NK-92 (cell line): Measurements from ENCODE around the gene ARF6.
"Not testable (repeated sequence)": the region's sequence is repeated elsewhere in the genome, so short reads cannot be mapped to it uniquely, and the experiment has no call there.

Experiments used
- DNase-seq: peaks from one replicate; lab custom pipeline; 2025; ENCODE audit not compliant: unreplicated experiment; lab: John Stamatoyannopoulos, UW

The ARF6 gene

DNA sequence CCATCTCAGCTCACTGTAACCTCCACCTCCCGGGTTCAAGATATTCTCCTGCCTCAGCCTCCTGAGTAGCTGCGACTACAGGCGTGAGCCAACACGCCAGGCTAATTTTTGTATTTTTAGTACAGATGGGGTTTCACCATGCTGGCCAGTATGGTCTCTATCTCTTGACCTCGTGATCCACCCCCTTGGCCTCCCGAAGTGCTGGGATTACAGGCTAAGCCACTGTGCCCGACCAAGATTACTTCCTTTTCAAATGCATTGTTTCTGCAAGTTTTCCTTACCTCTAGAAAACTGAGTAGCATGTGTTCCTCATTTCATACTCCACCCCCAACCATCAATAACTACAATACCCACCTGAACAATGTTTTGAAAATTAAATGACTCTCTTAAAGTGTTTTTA, 13.1 kb downstream of the ARF6 start:
- no peak for DNase-seq

DNA sequence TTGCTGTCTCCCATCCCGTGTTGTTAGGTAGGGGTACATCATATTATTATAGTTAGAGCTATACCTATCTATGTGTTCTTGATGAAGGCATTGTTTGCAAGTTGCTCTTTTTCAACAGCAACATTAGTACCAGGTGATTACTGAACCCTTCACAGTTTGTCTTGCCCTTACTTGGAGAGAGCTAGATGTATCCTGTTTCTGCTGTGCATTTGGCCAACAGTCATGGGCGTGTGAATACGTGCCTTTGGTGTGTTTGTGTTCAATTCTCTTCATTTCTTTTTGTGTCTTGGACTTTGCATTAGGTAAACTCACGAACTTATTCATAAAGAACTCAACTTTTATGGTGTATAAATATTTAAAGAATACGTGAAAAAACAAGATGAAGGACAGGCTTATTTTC, 14.3 kb downstream of the ARF6 start:
- no peak for DNase-seq

DNA sequence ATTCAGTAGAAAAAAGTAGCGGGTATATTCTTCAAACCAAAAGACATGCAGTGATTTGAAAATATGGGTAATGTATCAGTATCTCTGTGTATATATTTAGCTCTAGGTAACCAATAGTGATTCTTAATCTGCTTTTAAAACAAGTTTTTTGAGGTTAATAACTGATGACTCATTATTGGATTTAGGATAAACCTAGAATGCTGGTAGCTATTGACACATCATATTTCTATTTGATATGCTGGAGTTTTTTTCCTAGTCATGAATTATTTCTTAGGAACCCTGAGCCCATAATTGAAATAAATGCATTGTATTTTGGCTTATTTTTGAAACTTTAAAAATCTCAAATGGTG, 15.5 kb downstream of the ARF6 start:
- no peak for DNase-seq

DNA sequence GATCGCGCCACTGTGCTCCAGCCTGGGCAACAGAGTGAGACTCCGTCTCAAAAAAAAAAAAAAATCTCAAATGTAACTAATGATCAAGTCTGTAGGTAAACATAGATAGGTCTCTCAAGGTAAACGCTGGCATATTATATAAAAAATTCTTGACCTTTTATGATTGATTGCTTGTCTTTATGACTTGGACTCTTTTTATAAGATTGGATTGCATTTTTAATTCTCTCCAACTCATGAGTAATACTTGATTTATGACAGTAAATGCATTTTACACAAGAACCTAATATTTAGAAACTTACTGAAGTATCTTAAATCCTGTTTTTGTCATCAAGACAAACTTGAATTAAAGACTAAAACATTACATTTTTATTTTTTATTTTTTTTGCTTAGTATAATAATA, 16.1 kb downstream of the ARF6 start:
- DNase-seq = no peak

DNA sequence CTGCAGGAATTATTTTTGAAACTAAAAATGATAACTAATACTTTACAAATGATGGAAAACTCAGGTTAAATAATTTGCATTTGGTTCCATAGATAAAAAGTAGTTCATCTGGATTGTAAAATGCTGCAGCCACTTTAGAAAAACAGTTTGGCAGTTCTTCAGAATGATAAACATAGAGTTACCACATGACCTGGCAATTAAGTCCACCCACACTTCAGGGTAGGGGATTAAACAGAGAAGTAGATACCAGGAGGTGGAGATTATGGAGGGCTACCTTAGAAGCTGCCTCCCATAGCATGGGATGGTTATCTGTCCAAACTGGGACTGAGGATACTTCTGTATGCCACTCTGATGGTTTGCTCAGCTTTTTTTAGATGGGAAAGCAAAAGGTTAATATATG, 22.2 kb downstream of the ARF6 start:
- no peak for DNase-seq

DNA sequence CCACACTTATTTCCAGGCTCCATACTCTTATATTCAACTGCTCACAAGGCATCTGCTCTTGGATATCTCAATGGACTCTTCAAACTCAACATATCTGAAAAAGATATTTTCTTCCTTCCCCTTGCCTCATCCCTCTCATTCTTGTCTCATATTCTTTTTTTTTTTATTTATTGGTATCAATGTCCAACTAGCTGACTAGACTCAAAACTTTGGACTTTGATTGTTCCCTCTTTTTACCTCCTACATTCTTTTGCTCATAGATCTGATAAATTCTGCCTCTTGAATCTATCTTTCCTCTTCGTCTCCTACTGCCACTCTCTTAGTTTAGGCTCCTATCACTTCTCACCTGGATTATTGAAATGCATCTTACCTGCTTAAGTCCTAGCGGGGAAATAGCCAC, 25.8 kb downstream of the ARF6 start:
- DNase-seq = no peak

DNA sequence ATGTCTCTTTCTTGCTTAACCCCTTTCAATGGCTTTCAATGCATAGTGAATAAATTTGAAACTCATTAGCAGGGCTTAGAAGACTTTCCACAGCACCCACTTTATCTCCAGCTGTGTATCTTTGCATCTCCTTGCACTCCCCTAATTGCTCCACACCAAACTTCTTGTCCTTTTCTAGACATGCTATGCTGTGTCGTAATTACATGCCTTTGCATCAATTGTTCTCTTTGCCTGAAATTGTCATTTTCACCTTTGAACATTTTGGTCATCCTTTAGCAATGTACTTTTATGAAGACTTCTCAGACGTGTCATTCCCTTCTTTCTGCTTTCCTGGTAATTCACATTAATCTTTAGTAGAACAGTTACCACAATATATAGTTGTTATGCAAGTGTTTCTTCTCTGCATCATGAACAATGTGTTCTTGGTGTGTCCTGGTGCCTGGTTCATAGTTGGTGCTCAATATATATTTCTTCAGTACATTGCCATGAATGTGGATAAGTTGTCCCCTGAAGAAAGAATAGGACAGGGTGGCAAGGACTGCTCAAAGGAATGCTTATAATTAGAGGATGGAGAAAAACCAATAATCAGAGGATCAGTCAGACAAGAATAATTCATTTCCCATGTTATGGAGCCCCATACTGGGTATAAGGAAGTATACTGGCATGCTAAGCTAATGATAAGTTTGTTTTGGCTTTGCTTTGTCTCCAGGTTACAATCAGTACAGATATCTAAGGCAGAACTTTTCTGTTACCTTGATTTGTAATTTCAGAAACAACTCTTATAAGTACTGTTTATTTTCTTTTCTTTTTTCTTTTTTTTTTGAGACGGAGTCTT, 27.2 kb downstream of the ARF6 start:
- no peak for DNase-seq

DNA sequence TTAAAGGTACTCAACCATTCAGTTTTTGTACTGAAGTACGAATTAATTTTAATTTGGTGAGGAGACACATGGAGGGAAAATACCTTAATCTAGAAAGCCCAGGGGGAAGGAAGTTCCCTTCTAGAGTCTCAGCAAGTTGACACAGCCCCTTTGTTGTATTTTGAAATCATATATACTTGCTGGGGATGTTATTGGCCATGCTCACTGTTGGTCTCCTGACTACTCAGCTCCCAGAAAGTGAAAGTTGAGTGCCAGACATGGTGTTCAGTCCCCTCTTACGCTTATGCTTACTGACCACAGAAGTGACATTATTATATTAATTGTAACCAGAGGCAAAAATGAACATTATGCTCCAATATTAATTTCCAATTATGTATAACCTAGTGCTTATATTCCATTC, 28.1 kb downstream of the ARF6 start:
- DNase-seq = no peak

DNA sequence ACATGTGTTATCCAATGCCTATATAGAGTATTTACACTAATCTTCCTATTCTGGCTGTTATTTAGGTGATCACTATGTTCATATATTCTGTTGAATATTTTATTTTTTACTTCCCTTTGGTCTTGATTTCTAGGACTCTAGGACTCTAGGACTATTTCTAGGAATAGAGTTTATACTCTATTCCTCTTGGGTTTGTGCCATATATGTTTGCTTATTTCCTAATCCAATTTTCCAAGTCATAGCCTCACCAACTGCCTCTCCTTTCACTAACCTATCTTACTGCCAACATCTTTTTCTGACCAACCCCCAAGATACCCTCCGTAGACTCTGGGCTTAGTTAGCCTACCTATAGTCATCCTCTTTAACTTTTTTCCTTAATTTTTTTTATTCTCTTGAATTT, 28.5 kb downstream of the ARF6 start:
- DNase-seq = no peak

DNA sequence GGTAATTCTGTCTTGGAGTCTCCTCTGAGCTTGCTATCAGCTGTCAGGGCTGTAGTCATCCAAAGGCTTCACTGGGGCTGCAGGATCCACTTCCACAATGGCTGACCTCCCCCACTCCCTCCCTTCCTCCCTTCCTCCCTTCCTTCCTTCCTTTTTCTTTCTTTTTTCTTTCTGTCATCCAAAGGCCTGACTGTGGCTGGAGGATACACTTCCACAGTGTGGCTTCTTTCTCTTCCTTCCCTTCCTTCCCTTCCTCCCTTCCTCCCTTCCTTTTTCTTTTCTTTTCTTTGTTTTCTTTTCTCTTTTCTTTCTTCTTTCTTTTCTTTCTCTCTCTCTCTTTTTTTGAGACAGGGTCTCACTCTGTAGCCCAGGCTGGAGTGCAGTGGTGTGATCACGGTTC, 30.6 kb downstream of the ARF6 start:
- DNase-seq = no peak

DNA sequence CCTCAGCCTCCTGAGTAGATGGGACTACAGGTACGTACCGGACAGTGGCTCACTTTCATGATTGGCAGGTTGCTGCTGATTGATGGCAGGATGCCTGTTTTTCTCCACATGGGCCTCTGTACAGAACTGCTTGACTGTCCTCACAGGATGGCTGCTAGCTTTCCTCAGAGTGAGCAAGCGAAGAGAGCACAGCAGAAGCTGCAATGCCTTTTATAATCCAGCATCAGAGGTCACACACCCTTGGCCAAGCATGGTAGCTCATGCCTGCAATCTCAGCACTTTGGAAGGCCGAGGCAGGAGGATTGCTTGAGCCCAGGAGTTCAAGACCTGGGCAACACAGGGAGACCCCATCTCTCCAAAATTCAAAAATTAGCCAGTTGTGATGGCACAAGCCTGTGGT, 31.0 kb downstream of the ARF6 start:
- DNase-seq = no peak

DNA sequence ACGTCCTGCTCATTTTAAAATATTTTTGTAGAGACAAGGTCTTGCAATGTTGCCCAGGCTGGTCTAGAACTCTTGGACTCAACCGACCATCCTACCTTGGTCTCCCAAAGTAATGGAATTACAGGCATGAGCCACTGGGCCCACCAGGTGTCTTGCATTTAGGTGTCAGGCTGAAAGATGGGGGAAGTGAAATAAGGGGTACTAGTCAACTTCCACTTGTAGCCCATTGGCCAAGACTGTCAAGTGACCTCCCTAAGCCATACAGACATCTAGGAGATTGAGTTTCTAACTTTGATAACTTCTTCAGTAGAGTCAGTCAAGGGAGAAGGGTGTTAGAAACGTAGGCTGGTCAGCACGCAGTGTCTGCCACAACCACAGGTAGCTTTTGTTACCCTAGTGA, 32.0 kb downstream of the ARF6 start:
- no peak for DNase-seq

DNA sequence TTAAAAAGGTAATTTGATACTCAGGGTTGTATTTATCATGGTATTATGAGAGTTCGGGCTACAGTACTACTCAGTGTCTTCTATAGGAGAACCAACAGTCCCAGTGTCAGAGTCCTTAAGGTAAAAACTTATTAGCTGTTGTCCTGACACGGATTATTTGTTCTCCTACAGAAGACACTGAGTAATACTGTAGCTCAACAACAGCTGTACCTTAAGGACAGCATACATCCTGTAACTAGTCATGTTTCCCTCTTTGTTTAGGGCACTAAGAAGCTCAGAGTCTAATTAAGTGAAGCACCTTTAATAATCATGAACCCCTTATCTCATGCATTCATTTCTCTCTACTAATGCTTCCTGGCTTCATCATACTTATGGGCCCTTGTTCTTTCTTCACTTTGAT, 33.9 kb downstream of the ARF6 start:
- DNase-seq = no peak

DNA sequence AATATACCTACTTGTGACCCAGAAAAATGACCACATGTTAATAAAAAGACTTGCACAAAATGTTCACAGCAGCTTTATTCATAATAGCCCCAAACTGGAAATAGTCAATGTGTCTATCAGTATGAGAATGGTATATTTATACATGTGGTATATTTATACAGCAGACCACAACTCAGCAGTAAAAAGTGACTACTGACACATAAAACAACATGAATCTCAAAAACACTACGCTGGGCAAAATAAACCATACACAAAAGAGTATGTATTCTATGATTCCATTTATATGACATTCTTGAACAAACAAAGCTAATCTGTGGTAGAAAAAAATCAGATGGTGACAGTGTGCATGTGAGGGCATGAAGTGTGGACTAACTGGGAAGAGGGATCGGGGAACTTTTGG, 35.1 kb downstream of the ARF6 start:
- DNase-seq = no peak

DNA sequence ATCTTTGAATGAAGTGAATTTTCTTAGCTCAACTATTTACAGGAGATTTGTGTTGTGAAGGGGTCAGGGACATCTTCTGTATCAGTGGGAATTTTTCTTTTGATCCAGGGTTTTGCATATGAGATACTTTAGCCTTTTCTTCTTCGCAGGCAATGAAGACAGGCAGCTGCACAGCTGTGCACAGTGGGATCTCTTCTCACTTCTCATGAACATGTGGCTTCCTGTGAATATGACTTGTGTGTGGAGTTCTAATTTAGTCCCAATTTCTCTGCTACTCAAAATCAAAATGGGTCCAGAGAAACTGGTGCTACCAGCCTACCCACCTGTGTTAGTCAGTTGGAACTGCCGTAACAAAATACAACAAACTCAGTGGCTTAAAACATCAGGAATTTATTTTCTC, 37.8 kb downstream of the ARF6 start:
- no peak for DNase-seq

DNA sequence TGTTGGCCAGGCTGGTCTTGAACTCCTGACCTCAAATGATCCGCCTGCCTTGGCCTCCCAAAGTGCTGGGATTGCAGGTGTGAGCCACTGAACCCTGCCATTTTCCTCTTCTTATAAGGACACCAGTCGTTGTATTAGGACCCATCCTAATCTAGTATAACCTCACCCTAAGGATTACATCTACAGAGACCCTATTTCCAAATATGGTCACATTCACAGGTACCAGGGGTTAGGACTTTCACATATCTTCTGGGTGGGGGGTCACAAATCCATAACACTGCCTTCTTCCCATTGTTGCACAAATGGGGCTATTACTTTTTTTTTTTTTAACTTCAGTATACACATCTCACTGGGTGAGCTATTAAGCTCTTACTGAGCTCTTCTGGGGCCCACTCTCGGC, 38.6 kb downstream of the ARF6 start:
- no peak for DNase-seq

DNA sequence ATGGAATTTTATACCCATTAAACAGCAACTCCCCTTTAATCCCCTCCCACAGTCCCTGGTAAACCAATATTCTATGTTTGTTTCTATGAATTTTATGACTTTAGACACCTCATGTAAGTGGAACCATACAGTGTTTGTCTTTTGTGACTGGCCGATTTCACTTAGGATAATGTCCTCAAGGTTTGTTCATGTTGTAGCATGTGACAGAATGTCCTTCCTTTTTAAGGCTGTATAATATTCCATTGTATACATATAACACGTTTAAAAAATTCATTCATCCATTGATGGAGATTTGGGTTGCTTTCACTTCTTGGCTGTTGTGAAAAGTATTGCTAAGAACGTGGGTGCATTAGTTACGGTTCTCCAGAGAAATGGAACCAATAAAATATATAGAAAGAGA, 40.2 kb downstream of the ARF6 start:
- DNase-seq = no peak

DNA sequence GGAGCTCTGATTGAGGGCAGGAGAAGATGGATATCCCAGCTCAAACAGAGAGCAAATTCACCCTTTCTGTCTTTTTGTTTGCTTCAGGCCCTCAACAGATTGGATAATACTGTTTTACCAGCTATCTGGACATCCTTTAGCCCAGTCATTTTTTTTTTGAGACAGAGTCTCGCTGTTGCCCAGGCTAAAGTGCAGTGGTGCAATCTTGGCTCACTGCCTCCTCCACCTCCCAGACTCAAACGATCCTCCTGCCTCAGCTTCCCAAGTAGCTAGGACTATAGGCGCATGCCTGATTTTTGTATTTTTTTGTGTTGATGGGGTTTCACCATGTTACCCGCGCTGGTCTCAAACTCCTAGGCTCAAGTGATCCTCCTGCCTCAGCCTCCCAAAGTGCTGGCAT, 40.8 kb downstream of the ARF6 start:
- no peak for DNase-seq

DNA sequence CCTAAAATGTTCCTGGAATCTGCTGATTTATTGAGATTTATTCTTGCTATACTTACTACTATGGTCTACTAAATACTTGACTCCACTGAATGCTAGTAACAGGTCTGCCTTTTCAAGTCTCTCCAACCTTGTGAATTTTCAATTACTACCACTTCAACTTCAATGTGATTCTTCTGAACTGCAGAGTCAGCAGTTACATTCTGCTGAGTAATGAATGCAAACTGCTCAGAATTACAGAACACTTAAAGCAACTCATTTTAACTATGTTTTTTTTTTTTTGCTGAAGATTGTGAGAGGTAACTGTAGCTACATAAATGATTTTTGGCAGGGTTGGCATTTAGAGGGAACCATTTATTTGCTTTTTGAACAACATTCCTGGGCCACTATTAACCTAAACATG, 41.8 kb downstream of the ARF6 start:
- DNase-seq = no peak

DNA sequence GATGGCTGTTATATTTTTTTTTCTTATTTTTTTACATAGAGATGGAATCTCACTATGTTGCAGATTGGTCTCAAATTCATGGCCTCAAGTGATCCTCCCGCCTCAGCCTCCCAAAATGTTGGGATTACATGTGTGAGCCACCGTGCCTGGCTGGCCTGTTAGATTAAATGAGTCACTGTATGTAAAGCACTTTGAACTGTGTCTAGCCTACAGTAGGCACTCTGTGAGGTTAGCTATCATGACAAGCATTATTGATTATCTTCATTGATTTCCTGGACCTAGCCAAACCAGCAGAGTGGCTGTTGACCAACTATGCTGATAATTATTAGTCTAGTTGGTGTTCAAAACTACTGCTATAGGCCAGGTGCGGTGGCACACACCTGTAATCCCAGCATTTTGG, 42.6 kb downstream of the ARF6 start:
- DNase-seq = no peak

DNA sequence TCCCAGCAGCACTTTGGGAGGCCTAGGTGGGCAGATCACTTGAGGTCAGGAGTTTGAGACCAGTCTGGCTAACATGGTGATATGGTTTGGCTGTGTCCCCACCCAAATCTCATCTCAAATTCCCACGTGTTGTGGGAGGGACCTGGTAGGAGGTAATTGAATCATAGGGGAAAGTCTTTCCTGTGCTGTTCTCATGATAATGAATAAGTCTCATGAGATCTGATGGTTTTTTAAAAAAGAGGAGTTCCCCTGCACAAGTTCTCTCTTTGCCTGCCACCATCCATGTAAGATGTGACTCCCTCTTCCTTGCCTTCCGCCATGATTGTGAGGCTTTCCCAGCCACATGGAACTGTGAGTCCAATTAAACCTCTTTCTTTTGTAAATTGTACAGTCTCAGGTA, 43.4 kb downstream of the ARF6 start:
- DNase-seq = not testable (repeated sequence)

DNA sequence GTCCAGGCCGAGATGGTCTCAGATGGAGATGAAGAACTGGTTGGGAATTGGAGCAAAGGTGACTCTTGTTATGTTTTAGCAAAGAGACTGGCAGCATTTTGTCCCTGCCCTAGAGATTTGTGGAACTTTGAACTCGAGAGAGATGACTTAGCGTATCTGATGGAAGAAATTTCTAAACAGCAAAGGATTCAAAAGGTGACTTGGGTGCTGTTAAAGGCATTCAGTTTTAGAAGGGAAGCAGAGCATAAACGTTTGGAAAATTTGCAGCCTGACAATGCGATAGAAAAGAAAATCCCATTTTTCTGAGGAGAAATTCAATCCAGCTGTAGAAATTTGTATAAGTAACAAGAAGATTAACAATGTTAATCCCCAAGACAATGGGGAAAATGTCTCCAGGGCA, 44.0 kb downstream of the ARF6 start:
- DNase-seq = not testable (repeated sequence)

DNA sequence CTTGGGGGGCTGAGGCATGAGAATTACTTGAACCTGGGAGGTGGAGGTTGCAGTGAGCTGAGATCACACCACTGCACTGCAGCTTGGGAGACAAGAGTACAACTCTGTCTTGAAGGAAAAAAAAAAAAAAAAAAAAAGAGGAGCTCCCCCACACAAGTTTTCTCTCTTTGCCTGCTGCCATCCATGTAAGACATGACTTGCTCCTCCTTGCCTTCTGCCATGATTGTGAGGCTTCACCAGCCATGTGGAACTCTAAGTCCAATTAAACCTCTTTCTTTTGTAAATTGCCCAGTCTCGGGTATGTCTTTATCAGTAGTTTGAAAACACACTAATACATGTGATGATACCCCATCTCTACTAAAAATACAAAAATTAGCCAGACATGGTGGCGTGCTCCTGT, 46.3 kb downstream of the ARF6 start:
- not testable (repeated sequence) for DNase-seq
